ENCODE data around the gene SP140. TPM values are rescaled to one million over a fixed set of nuclear protein-coding genes. Genes with fewer than 3 reads are reported as not detected.

The SP140 gene
- total RNA-seq, 1 experiment from 2014 or later = 1.1 TPM

GRCh38 chr2:230282936-230283335, 57.4 kb downstream of the SP140 start:
- ATAC-seq (no peak), DNase-seq (ENCODE audit: low read depth, low spot score) (no peak)
- Histone ChIP-seq H3K4me3 (ENCODE audit: low read depth in 2 of 2, low read length in 2 of 2) (no peak overlapping the region), H3K9me3 (ENCODE audit: control insufficient read depth, insufficient read depth, low read depth, low read length) (no peaks in the 10 kb centered on the region), H3K27ac (ENCODE audit: low read length) (no peak overlapping the region), H3K4me1 (ENCODE audit: control insufficient read depth, insufficient read depth, low read length) (no peaks in the 10 kb centered on the region), H3K36me3 (ENCODE audit: control insufficient read depth, insufficient read depth, low read length) (no peaks in the 10 kb centered on the region), H3K27me3 (ENCODE audit: control insufficient read depth, insufficient read depth, low read length) (peaks cover 5% of the 10 kb centered on the region; the same call in 1 of the 2 replicates)
- TF ChIP-seq CTCF (IDR thresholded peaks at IDR 0.05) (no peak), POLR2AphosphoS5 (IDR thresholded peaks at IDR 0.05; ENCODE audit: low read depth, low read length) (no peak), SIN3A (IDR thresholded peaks at IDR 0.05; ENCODE audit: borderline replicate concordance, insufficient read depth, low read depth, low read length) (no peak), REST (IDR thresholded peaks at IDR 0.05; ENCODE audit: insufficient read depth in 1 of 2, low read depth in 2 of 2, low read length in 1 of 2) (no peak), TCF7L2 (IDR thresholded peaks at IDR 0.05; ENCODE audit: low read depth, low read length) (no peak)
- no TSS peak for BruUV-seq (replicated peaks)
- intact Hi-C loops (cut with micrococcal nuclease; ENCODE audit: unreplicated experiment) (no loop called here), in situ Hi-C loops (cut with HindIII; ENCODE audit: low pct_unique_long_range_greater_than_20kb, low sequenced_read_pairs) (no loop called here)
- ChIA-PET CTCF (no interaction called here), POLR2A (no interaction called here)

- no peak for DNase-seq (ENCODE audit: low read depth, low spot score)
- no TSS peak for BruUV-seq (replicated peaks)
- no peak overlapping the region for H3K4me3 ChIP-seq (ENCODE audit: low read depth in 2 of 2, low read length in 2 of 2)
- TF ChIP-seq SIN3A (IDR thresholded peaks at IDR 0.05; ENCODE audit: borderline replicate concordance, insufficient read depth, low read depth, low read length) = no peak
- TF ChIP-seq POLR2AphosphoS5 (IDR thresholded peaks at IDR 0.05; ENCODE audit: low read depth, low read length) = no peak
- TF ChIP-seq REST (IDR thresholded peaks at IDR 0.05; ENCODE audit: insufficient read depth in 1 of 2, low read depth in 2 of 2, low read length in 1 of 2) = no peak
- H3K4me1 ChIP-seq (ENCODE audit: control insufficient read depth, insufficient read depth, low read length) = no peaks in the 10 kb centered on the region
- peaks cover 5% of the 10 kb centered on the region; the same call in 1 of the 2 replicates for H3K27me3 ChIP-seq (ENCODE audit: control insufficient read depth, insufficient read depth, low read length)
- H3K9me3 ChIP-seq (ENCODE audit: control insufficient read depth, insufficient read depth, low read depth, low read length) = no peaks in the 10 kb centered on the region
- H3K27ac ChIP-seq (ENCODE audit: low read length) = no peak overlapping the region
- intact Hi-C loops (cut with micrococcal nuclease; ENCODE audit: unreplicated experiment) (no loop called here), in situ Hi-C loops (cut with HindIII; ENCODE audit: low pct_unique_long_range_greater_than_20kb, low sequenced_read_pairs) (no loop called here)
- ChIA-PET POLR2A (no interaction called here), CTCF (interaction anchor here (0.6 kb wide), 1 partner anchor 511 kb away, joined by 5 read pairs; no protein-coding TSS in a partner anchor)
- no peak for ATAC-seq
- H3K36me3 ChIP-seq (ENCODE audit: control insufficient read depth, insufficient read depth, low read length) = no peaks in the 10 kb centered on the region
Observed at GRCh38 chr2:230286048-230286447, 60.5 kb downstream of the SP140 start.
